PC-3 (cell line): ENCODE data around the gene IGFBP2. TPM values are rescaled to one million over a fixed set of nuclear protein-coding genes. Genes with fewer than 3 reads are reported as not detected.

Experiments used
- ATAC-seq: fragments of 200-7000 bp; cut with Tn5 transposase; 2 replicates; pipeline ENCODE4 v1.9.1; 2020; ENCODE audit warnings: mild to moderate bottlenecking, moderate library complexity
- BruUV-seq: library from RNA; stranded (reverse); fragments of 400-500 nt; replicated peaks from 2 replicates; lab custom pipeline; 2021; lab: Mats Ljungman, UMichigan
- CTCF ChIA-PET: fragments of 300-600 bp; sonication (Branson Sonifier 250); formaldehyde crosslinking; loops from one replicate; lab custom pipeline; 2022; ENCODE audit warnings: antibody characterized with exemption; lab: Charles Lee
- POLR2A ChIA-PET: fragments of 300-600 bp; sonication (Branson Sonifier 250); formaldehyde crosslinking; loops from one replicate; lab custom pipeline; 2022; ENCODE audit warnings: antibody characterized with exemption; ENCODE audit not compliant: unreplicated experiment; lab: Charles Lee
- DNase-seq: peaks from one replicate; pipeline ENCODE4 v3.0.0-alpha.2; 2015
- H2AFZ ChIP-seq: fragments of 300-600 bp; sonication (generic); 2 replicates; pipeline ENCODE4 v1.6.0; 2016; ENCODE audit warnings: antibody characterized with exemption, low read length
- H3F3A ChIP-seq: fragments of 300-600 bp; sonication (generic); one replicate; pipeline ENCODE4 v1.6.0; 2017; ENCODE audit warnings: antibody characterized with exemption, low read length, control low read depth, mild to moderate bottlenecking; ENCODE audit not compliant: unreplicated experiment
- H3K27ac ChIP-seq: fragments of 300-600 bp; sonication (generic); 2 replicates; pipeline ENCODE4 v1.5.1; 2016; ENCODE audit warnings: mild to moderate bottlenecking, low read length
- H3K27me3 ChIP-seq: fragments of 300-600 bp; sonication (generic); 2 replicates; pipeline ENCODE4 v1.6.1; 2016; ENCODE audit warnings: low read length, mixed read lengths
- H3K36me3 ChIP-seq: fragments of 300-600 bp; sonication (generic); 2 replicates; pipeline ENCODE4 v1.6.1; 2016; ENCODE audit warnings: low read depth, mixed run types, low read length, mixed read lengths
- H3K4me1 ChIP-seq: fragments of 300-600 bp; sonication (generic); 2 replicates; pipeline ENCODE4 v1.5.1; 2016; ENCODE audit warnings: low read length; ENCODE audit not compliant: insufficient read depth
- H3K4me2 ChIP-seq: fragments of 300-600 bp; sonication (generic); 2 replicates; pipeline ENCODE4 v1.6.0; 2016; ENCODE audit warnings: low read length
- H3K4me3 ChIP-seq: fragments of 300-600 bp; sonication (generic); 2 replicates; pipeline ENCODE4 v1.5.1; 2016; ENCODE audit warnings: mild to moderate bottlenecking, low read length, mixed read lengths
- H3K79me2 ChIP-seq: fragments of 300-600 bp; sonication (generic); 2 replicates; pipeline ENCODE4 v1.6.1; 2017; ENCODE audit warnings: low read length, mixed read lengths
- H3K9ac ChIP-seq: fragments of 300-600 bp; sonication (generic); 2 replicates; pipeline ENCODE4 v1.6.0; 2016; ENCODE audit warnings: mild to moderate bottlenecking, low read length
- H3K9me2 ChIP-seq: fragments of 300-600 bp; sonication (generic); replicated peaks from 2 replicates; pipeline ENCODE4 v1.6.1; 2016; ENCODE audit warnings: mixed run types, low read length, mixed read lengths
- H3K9me3 ChIP-seq: fragments of 300-600 bp; sonication (generic); 2 replicates; pipeline ENCODE4 v1.6.1; 2016; ENCODE audit warnings: low read length, mixed read lengths
- H4K20me1 ChIP-seq: fragments of 300-600 bp; sonication (generic); 2 replicates; pipeline ENCODE4 v1.6.1; 2016; ENCODE audit warnings: low read length, mixed read lengths
- CTCF ChIP-seq: fragments of 300-600 bp; sonication (generic); conservative IDR thresholded peaks from 2 replicates; pipeline ENCODE4 v1.5.1; 2017; ENCODE audit warnings: antibody characterized with exemption, low read depth, mild to moderate bottlenecking, low read length
- EZH2 ChIP-seq: fragments of 300-600 bp; sonication (generic); IDR thresholded peaks from one replicate; pipeline ENCODE4 v1.6.1; 2017; ENCODE audit warnings: antibody characterized with exemption, mild to moderate bottlenecking, low read length; ENCODE audit not compliant: unreplicated experiment
- EZH2phosphoT487 ChIP-seq: fragments of 300-600 bp; sonication (generic); IDR thresholded peaks from 2 replicates; pipeline ENCODE4 v1.6.1; 2018; ENCODE audit warnings: mild to moderate bottlenecking, antibody characterized with exemption, low read length, borderline replicate concordance
- intact Hi-C: fragments of 100-400 bp; cut with micrococcal nuclease; formaldehyde crosslinking; loops from 2 replicates; pipeline ENCODE4 v1.9.0; 2023
- total RNA-seq: library from RNA; depleted of rRNA; stranded (reverse); fragments of >200 nt; gene quantifications from 2 replicates; pipeline ENCODE4 v1.2.3, GENCODE V29; 2014

IGFBP2 gene
- total RNA-seq, 1 experiment from 2014 or later, result 174 TPM

- Histone ChIP-seq H2AFZ (no peak overlapping the region), H3K4me3 (no peak overlapping the region), H4K20me1 (no peaks in the 10 kb centered on the region), H3K9me2 (no peaks in the 10 kb centered on the region), H3K9ac (no peak overlapping the region), H3K9me3 (no peaks in the 10 kb centered on the region), H3K79me2 (no peaks in the 10 kb centered on the region), H3K4me1 (peaks cover 9% of the 10 kb centered on the region; the same call in 1 of the 2 replicates), H3K36me3 (no peaks in the 10 kb centered on the region), H3K27ac (no peak overlapping the region), H3K4me2 (no peak overlapping the region), H3K27me3 (no peaks in the 10 kb centered on the region), H3F3A (no peaks in the 10 kb centered on the region)
- ChIA-PET POLR2A (no interaction called here), CTCF (no interaction called here)
- TF ChIP-seq CTCF (no peak), EZH2phosphoT487 (no peak), EZH2 (no peak)
- no TSS peak for BruUV-seq
- DNase-seq (peak; percentile 52), ATAC-seq (no peak)
- intact Hi-C loops, result no loop called here
These were observed 18.2 kb downstream of the IGFBP2 start for GRCh38 chr2:216651351-216651881.

GRCh38 chr2:216652566-216652965 is 19.3 kb downstream of the IGFBP2 start:
- peaks cover 9% of the 10 kb centered on the region; the same call in 1 of the 2 replicates for H3K4me1 ChIP-seq
- H3K4me3 ChIP-seq, result no peak overlapping the region
- H2AFZ ChIP-seq, result no peak overlapping the region
- no peaks in the 10 kb centered on the region for H3K27me3 ChIP-seq
- no peaks in the 10 kb centered on the region for H3F3A ChIP-seq
- CTCF ChIA-PET, result no interaction called here
- no TSS peak for BruUV-seq
- no peaks in the 10 kb centered on the region for H3K36me3 ChIP-seq
- no peak for DNase-seq
- H3K27ac ChIP-seq, result no peak overlapping the region
- H3K9ac ChIP-seq, result no peak overlapping the region
- POLR2A ChIA-PET, result no interaction called here
- H3K9me3 ChIP-seq, result no peaks in the 10 kb centered on the region
- H3K79me2 ChIP-seq, result no peaks in the 10 kb centered on the region
- no peaks in the 10 kb centered on the region for H3K9me2 ChIP-seq
- TF ChIP-seq EZH2phosphoT487, result no peak
- intact Hi-C loops, result no loop called here
- H3K4me2 ChIP-seq, result no peak overlapping the region
- no peak for ATAC-seq
- H4K20me1 ChIP-seq, result no peaks in the 10 kb centered on the region

- Histone ChIP-seq H4K20me1 (no peaks in the 10 kb centered on the region), H3K4me2 (no peak overlapping the region), H3K9me2 (no peaks in the 10 kb centered on the region), H3K4me3 (no peak overlapping the region), H3K79me2 (no peaks in the 10 kb centered on the region), H3K36me3 (no peaks in the 10 kb centered on the region), H3K9me3 (no peaks in the 10 kb centered on the region), H3K27ac (no peak overlapping the region), H3F3A (no peaks in the 10 kb centered on the region), H3K4me1 (peaks cover 6% of the 10 kb centered on the region; the same call in 1 of the 2 replicates), H3K9ac (no peak overlapping the region), H3K27me3 (no peaks in the 10 kb centered on the region), H2AFZ (no peak overlapping the region)
- no peak for ATAC-seq
- no peak for DNase-seq
- POLR2A ChIA-PET, result no interaction called here
- TF ChIP-seq EZH2 (no peak), CTCF (no peak)
- no TSS peak for BruUV-seq
- CTCF ChIA-PET, result no interaction called here
- intact Hi-C loops, result no loop called here
These were observed 20.0 kb downstream of the IGFBP2 start for GRCh38 chr2:216653093-216653799.
